Smooth muscle cell of the umbilical artery (primary cell): ENCODE measurements around the gene SARM1. TPM values are rescaled to one million over a fixed set of nuclear protein-coding genes. Genes with fewer than 3 reads are reported as not detected.

Experiments used
- total RNA-seq: library from RNA; depleted of rRNA; stranded (reverse); fragments of >200 nt; gene quantifications from 2 replicates; pipeline ENCODE4 v1.2.3, GENCODE V29; 2014

The SARM1 gene
- 16.6 and 21.8 TPM in 2 replicates for total RNA-seq

DNA sequence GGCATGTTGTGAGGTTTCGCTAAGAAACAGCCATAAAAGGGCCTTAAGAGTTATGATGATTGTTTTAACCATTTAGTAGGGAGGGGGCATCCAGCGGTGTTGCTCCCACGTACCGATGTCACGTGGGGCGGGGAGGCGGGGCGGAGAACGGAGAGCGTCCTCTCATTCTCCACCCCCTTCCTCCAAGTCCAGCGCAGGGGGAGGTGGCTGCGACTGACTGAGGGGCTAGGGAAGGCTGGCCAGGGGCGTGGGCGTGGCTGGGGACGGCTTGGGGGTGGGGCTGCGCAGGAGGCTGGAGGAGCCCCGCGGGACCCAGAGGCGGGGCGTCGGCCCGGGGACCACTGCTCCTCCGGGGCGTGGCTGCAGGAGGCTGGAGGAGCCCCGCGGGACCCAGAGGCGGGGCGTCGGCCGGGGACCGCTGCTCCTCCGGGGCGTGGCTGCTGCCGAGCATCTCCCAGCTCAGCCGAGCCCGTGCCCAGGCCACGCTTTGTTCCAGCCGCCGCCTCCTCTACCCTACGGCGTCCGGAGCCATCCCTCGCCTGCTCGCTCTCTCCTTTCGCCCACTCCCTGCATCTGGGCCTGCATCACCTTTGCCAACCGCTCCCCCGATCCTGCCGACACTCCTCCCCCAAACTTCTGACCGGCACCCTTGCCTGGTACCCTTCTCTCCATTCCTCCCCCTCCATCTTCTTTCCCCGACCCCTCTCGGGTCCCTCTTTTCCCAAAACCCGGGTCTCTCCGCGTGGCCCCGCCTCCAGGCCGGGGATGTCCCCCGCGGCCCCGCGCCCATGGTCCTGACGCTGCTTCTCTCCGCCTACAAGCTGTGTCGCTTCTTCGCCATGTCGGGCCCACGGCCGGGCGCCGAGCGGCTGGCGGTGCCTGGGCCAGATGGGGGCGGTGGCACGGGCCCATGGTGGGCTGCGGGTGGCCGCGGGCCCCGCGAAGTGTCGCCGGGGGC is at the start of gene SARM1:
SARM1 (plus strand) TSS at position 450 of the 958 bp plus-strand sequence; CDS start at position 789, 339 bp downstream.

DNA sequence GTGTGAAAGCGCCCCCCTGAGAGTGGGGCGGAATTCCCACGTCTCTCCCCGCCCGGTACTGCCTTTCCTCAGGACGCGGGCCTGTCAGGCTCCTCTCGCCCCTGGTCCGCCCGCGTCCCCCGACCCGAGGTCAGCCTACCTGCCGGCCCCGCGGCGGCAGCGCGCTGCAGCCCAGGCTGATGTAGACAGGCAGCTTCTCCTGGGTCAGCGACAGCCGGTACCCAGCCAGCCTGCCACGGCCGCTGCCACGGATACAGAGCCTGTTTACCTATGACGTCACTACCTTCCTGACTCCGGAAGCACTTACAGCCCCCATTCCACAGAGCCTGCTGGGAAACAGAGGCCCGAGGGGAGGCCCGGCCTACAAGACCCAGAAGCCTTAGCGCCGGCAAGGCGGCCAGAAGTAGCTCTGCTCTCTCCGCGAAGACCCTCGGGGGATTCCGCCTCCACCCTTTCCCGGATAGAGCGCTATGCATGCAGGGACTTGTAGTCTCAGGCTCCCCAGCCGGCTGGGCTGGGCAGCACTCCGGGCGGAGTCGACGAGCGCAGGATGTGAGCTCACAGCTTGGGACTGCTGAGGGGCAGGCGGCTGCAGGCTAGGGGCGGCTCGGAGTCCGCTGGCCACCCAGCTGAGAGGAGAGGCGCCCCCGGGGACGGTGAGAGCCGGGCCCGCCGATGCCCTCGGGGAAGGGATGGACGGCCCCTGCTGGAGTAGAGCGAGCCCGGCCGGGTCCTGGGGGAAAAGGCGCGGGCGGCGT is 36.1 kb upstream of the SARM1 start, which contains the start of the genes IFT20 and TNFAIP1:
IFT20 (minus strand) TSS at position 272 of the 758 bp plus-strand sequence. CDS start 3,487 bp downstream, outside the sequence.
TNFAIP1 (plus strand) TSS at position 561 of the 758 bp plus-strand sequence. CDS start 3,761 bp downstream, outside the sequence.

DNA sequence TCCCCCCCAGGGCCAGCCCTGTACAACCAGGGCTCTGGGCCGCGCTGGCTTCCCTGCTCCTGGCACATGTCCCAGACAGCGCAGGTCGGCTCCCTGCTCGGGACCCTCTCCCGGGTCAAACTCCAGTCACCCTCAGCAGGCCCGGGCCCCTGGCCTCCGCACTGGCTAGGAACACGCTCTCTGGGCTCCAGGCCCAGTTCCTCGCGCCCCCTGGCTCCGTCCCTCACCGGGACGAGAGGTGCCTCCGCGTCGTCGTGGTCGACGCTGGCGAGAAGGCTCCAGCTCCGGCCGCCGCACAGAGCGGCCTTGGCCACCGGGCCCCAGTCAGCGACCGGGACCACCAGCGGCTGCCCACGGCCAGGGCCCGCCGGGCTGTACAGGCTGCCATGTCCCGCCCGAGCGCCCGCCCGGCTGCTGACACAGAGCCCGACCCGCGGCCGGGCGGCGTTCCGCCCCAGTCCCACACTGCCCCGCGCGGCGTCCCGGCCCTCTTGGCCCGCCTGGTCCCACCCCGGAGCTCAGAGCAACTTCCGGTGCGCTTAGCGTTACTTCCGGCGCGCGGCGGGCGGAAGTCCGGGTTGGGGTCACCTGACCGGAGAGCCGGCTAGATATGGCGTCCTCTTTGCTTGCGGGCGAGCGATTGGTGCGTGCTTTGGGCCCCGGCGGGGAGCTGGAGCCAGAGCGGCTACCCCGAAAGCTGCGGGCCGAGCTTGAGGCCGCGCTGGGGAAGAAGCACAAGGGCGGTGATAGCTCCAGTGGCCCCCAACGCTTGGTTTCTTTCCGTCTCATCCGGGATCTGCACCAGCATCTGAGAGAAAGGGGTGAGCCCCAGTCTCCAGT is 14.2 kb upstream of the SARM1 start, which contains the start of gene POLDIP2:
POLDIP2 (minus strand) TSS at position 467 of the 840 bp plus-strand sequence; CDS start at position 388, 79 bp downstream.

GRCh38 chr17:28364665-28365363 is 6.7 kb upstream of the SARM1 start, which contains the start of gene SEBOX:
Gene SEBOX (minus strand): TSS chr17:28365199. CDS start chr17:28365151, 48 bp downstream.

GRCh38 chr17:28370035-28370743 is 1.3 kb upstream of the SARM1 start, which contains the start of gene VTN:
Gene VTN (minus strand): TSS chr17:28370307. CDS start chr17:28370203, 104 bp downstream.

DNA sequence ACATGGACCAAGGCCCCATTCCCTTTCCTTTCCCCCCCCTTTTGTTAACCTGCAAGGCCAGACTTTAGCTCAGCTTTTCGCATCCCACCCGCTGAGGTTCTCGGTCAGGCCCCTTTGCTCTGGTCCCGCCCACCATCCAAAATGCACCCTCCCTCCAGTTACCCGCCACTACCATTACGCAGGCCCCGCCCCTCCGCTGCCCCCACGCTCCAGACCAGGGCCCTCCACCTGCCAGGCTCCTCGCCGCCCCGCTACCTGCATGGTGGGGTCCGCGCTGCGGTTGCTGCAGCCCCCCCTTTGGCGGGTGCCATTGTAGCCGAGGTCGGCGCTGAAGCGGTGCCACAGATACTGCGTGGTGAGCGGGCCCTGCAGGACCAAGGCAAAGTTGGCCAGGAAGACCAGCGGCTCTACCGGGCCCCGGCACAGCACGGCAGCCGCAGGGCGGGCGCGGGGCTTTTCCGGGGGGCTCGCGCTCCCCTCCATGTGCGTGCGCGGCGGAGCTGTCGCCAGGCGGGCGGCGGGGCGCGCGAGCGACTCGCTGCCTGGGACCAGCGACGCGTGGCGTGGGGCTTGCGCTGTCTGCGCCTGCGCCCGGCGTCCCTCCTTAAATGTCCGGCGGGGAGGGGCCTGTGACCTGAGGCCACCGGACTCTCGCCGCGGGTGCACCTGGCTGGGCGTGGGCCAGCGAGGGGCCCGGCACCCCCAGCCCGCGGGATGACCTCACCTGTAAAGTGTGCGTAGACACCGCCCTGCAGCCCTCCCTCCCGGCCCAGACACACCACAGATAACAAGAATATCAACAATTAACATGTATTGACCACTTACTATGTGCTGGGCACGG is 34.4 kb downstream of the SARM1 start, which contains the start of gene SLC46A1:
SLC46A1 (minus strand) TSS at position 581 of the 841 bp plus-strand sequence; CDS start at position 483, 98 bp downstream.

Other genes starting within 250 kb of the SARM1 start
- gene TMEM97, start 52.5 kb upstream of the SARM1 start, total RNA-seq = 8.0 and 22.3 TPM in 2 replicates
- 54.5 and 101 TPM in 2 replicates for gene IFT20, start 36.2 kb upstream of the SARM1 start, total RNA-seq
- 25.2 and 52.2 TPM in 2 replicates for gene TNFAIP1, start 35.9 kb upstream of the SARM1 start, total RNA-seq
- gene POLDIP2, start 14.2 kb upstream of the SARM1 start, total RNA-seq = 61.2 and 74.0 TPM in 2 replicates
- not detected in 2 replicates for gene SEBOX, start 6.5 kb upstream of the SARM1 start, total RNA-seq
- 3.4 and 51.4 TPM in 2 replicates for gene VTN, start 1.4 kb upstream of the SARM1 start, total RNA-seq
- gene SLC46A1, start 34.5 kb downstream of the SARM1 start, total RNA-seq = 10.1 and 12.1 TPM in 2 replicates
- not detected in 2 replicates for gene SLC13A2, start 102.0 kb downstream of the SARM1 start, total RNA-seq
- gene FOXN1, start 134.7 kb downstream of the SARM1 start, total RNA-seq = not detected in 2 replicates
- gene UNC119, start 180.9 kb downstream of the SARM1 start, total RNA-seq = 26.7 and 31.0 TPM in 2 replicates
- gene PIGS, start 199.8 kb downstream of the SARM1 start, total RNA-seq = 107 and 165 TPM in 2 replicates
- 139 and 187 TPM in 2 replicates for gene ALDOC, start 205.2 kb downstream of the SARM1 start, total RNA-seq
- 5.6 and 25.5 TPM in 2 replicates for gene SPAG5, start 227.3 kb downstream of the SARM1 start, total RNA-seq
- 7.7 and 13.2 TPM in 2 replicates for gene RSKR, start 242.5 kb downstream of the SARM1 start, total RNA-seq